BJ (cell line): ENCODE measurements around the gene WNT2B. TPM values are rescaled to one million over a fixed set of nuclear protein-coding genes. Genes with fewer than 3 reads are reported as not detected.

Experiments
- CTCF ChIA-PET: fragments of 350-600 bp; formaldehyde crosslinking; extraction: SDS; loops from one replicate; lab custom pipeline; 2021; ENCODE audit warnings: antibody characterized with exemption, inconsistent platforms; lab: Yijun Ruan, JAX
- POLR2A ChIA-PET: fragments of 300-600 bp; sonication (Branson Sonifier 250); formaldehyde crosslinking; extraction: SDS; loops from one replicate; lab custom pipeline; 2021; ENCODE audit warnings: antibody characterized with exemption; lab: Charles Lee
- DNase-seq: peaks from one replicate; pipeline ENCODE4 v3.0.0-alpha.2; 2011; ENCODE audit warnings: low read depth
- H3K27me3 ChIP-seq: 2 replicates; pipeline ENCODE4 v1.6.0; 2011; ENCODE audit warnings: low read length; ENCODE audit not compliant: control insufficient read depth, insufficient read depth
- H3K36me3 ChIP-seq: 2 replicates; pipeline ENCODE4 v1.5.1; 2011; ENCODE audit warnings: low read length; ENCODE audit not compliant: control insufficient read depth, insufficient read depth
- H3K4me3 ChIP-seq: 2 replicates; pipeline ENCODE4 v1.5.1; 2011; ENCODE audit warnings: low read depth, mild to moderate bottlenecking, control low read depth, low read length
- CTCF ChIP-seq: IDR thresholded peaks from 2 replicates; pipeline ENCODE4 v1.5.1; 2011; ENCODE audit warnings: low read depth, mild to moderate bottlenecking, control low read depth, inconsistent platforms, low read length, moderate library complexity; ENCODE audit not compliant: insufficient read depth
- polyA minus RNA-seq: library from RNA; depleted of rRNA, polyadenylated mRNA; stranded (reverse); fragments of >200 nt; gene quantifications from 2 replicates; pipeline ENCODE4 v1.2.3, GENCODE V29; 2011; rRNA and poly(A)+ RNA removed
- polyA plus RNA-seq: library from polyadenylated mRNA; depleted of rRNA; stranded (reverse); fragments of >200 nt; gene quantifications from 2 replicates; pipeline ENCODE4 v1.2.3, GENCODE V29; 2011; rRNA removed

Gene WNT2B
- polyA plus RNA-seq (2.0 and 3.1 TPM in 2 replicates), polyA minus RNA-seq (1.7 and 3.9 TPM in 2 replicates)

DNA sequence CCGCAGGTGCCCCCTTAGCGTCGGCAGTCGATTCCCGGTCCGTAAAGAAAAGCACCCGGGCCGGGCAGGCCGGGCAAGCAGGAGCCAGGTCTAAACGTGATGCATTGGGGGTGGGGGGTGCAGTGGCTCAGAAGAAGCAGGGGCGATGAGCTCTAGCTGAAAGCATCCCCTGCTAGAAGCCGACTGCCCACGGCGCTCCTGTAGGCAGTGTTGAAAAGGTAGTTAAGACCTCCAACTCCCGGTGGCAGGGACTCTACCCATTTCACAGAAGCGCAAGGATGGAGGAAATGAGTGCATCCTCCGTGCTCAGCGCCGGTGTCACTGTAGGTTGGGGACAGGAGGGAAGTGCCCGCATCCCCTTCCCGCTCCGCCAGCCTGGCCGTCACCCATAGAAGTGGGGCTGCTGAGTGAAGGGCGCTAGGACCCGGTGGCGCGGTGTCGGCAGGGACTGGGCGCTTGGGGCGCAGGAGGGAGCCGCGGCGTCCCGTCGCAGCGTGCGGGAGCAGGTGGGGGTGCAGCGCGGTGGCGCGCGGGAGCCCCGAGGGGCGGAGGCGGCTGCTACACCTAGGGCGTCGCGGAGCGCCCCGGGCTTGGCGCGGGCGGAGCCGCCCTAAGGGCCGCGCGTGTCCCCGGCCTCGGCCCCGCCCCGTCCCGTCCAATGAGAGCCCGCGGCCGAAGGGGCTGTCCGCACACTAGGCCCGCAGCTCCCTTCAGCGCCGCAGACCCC lies at the start of gene WNT2B:
Gene WNT2B (plus strand): TSS at position 688 of the 727 bp plus-strand sequence. CDS start 298 bp downstream, outside the sequence.
- DNase-seq = no peak
- ChIA-PET CTCF (interaction anchor here (0.6 to 1.7 kb wide), 4 partner anchors 82 to 1351 kb away, joined by 3 to 5 read pairs (median 3); no protein-coding TSS in a partner anchor), POLR2A (no interaction called here)
- H3K36me3 ChIP-seq = no peaks in the 10 kb centered on the region
- peak within 1 kb of the TSS; percentile 46 for H3K4me3 ChIP-seq
- peaks cover 1% of the 10 kb centered on the region for H3K27me3 ChIP-seq
- no peak for TF ChIP-seq CTCF

- no peak for TF ChIP-seq CTCF
- peaks cover 18% of the 10 kb centered on the region for H3K36me3 ChIP-seq
- DNase-seq = no peak
- no peak overlapping the region for H3K4me3 ChIP-seq
- no peaks in the 10 kb centered on the region for H3K27me3 ChIP-seq
- CTCF ChIA-PET = interaction anchor here (7.0 kb wide), 1 partner anchor 67 kb away, joined by 119 read pairs; the partner anchor contains the start of gene CTTNBP2NL
- POLR2A ChIA-PET = no interaction called here
These were observed 48.1 kb upstream of the WNT2B start for GRCh38 chr1:112460615-112461014.

DNA sequence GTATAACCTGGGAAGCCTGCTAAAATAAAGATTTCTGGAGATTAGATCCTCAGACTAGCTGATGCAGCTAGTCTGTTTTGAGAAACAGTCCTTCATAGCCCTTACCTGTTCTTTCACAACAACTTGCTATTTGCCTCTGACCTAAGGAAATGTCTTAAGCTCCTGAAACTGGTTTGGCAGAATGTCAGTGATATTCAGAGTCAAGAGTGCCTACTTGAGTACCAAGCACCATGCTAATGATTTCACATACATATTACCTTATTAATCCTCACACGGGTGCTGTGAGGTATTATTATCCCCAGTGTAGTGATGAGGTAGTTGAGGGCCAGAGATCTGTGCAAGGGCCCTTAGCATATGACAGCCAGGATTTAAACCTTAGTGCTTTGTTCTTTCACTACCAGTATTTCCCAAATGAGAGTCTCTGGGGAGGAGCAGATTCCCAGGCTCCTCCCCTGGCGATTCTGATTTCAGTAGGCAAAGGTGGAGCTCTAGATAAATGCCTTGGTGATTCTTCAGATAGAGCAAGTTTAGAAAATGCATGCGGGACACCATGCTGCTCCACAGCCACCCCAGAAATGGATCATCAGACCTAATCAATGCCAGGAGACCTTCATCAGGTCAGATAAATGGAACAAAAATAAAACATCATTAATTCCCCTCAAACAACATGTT lies 47.4 kb upstream of the WNT2B start:
- Histone ChIP-seq H3K27me3 (no peaks in the 10 kb centered on the region), H3K36me3 (peaks cover 13% of the 10 kb centered on the region), H3K4me3 (no peak overlapping the region)
- no peak for DNase-seq
- no peak for TF ChIP-seq CTCF
- ChIA-PET CTCF (interaction anchor here (0.8 to 7.0 kb wide), 3 partner anchors 40 to 153 kb away, joined by 3 to 119 read pairs (median 3); partner anchors contain the start of gene CTTNBP2NL), POLR2A (no interaction called here)

GRCh38 chr1:112462953-112463279 lies 45.8 kb upstream of the WNT2B start:
- ChIA-PET POLR2A (no interaction called here), CTCF (interaction anchor here (0.7 to 7.0 kb wide), 5 partner anchors 9 to 104 kb away, joined by 3 to 119 read pairs (median 3); partner anchors contain the start of gene CTTNBP2NL)
- DNase-seq = no peak
- Histone ChIP-seq H3K4me3 (no peak overlapping the region), H3K27me3 (no peaks in the 10 kb centered on the region), H3K36me3 (peaks cover 3% of the 10 kb centered on the region)
- TF ChIP-seq CTCF = no peak

DNA sequence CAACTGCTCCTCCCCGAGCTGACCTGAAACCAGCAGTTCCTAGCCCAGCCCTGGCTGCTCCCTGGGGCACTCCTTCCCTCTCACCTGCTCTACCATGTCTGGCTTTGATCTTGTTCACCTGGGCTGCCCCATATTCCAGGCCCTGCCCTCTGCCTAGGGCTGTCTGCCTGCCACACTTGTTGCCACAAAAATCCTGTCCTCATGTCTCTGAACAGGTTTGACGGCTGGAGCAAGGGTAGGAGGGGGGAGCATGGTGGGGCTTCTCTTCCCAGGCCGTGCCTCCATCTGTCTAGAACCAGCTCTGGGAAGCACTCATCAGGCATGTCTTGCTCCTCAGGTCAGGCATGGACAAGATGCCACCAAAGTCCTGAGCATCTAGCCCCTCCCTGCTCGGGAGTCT lies 44.3 kb upstream of the WNT2B start:
- ChIA-PET POLR2A (no interaction called here), CTCF (interaction anchor here (0.6 to 7.0 kb wide), 8 partner anchors 8 to 114 kb away, joined by 3 to 119 read pairs (median 4); partner anchors contain the start of gene CTTNBP2NL)
- no peak overlapping the region for H3K4me3 ChIP-seq
- DNase-seq = no peak
- H3K27me3 ChIP-seq = no peaks in the 10 kb centered on the region
- no peak for TF ChIP-seq CTCF
- peaks cover 2% of the 10 kb centered on the region for H3K36me3 ChIP-seq
